T-helper 1 cell treated with Interleukin-12 subunit alpha and Interleukin-12 subunit beta and Interleukin-4 antibody, amounts not matched to agents 30 ng/mL and 1 ng/mL, for 36 hours (primary cell): Measurements from ENCODE around the gene COCH. TPM values are rescaled to one million over a fixed set of nuclear protein-coding genes. Genes with fewer than 3 reads are reported as not detected.

Experiments
- intact Hi-C: fragments of 100-400 bp; cut with micrococcal nuclease; formaldehyde crosslinking; loops from one replicate; pipeline ENCODE4 v1.15.1; 2024
- total RNA-seq: library from RNA; stranded (reverse); gene quantifications from 2 replicates; pipeline ENCODE4 v1.2.3, GENCODE V29; 2022

Gene COCH
- 0.20 and 0.51 TPM in 2 replicates for total RNA-seq

DNA sequence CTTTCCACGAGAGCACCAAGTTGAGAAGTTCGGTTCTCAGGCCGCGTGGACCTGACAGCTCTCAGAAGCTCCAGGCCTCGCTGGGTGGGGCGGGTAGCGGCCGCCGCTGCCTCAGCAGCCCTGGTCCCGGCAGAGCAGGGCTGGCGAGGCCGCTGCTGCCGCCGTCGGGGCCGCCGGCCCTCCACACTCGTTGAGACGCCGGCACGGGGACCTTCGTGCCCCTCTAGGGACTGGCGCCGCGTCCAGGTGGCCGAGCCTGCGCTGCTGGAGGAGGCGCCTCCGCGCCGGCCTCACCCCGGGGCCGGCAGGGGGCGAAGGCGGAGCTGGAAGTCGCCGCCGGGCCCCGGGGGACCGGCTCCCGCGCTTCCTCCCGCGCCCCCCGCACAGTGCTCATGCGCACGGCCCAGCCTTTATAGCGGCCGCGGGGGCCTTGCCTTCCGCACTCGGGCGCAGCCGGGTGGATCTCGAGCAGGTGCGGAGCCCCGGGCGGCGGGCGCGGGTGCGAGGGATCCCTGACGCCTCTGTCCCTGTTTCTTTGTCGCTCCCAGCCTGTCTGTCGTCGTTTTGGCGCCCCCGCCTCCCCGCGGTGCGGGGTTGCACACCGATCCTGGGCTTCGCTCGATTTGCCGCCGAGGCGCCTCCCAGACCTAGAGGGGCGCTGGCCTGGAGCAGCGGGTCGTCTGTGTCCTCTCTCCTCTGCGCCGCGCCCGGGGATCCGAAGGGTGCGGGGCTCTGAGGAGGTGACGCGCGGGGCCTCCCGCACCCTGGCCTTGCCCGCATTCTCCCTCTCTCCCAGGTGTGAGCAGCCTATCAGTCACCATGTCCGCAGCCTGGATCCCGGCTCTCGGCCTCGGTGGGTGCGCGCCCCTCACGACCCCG lies at the start of gene COCH:
Gene COCH (plus strand): TSS at position 440 of the 879 bp plus-strand sequence. CDS start 380 bp downstream, at position 820.
- intact Hi-C loops = no loop called here

- intact Hi-C loops = no loop called here
These were observed 48.3 kb upstream of the COCH start for GRCh38 chr14:30826070-30826469.

DNA sequence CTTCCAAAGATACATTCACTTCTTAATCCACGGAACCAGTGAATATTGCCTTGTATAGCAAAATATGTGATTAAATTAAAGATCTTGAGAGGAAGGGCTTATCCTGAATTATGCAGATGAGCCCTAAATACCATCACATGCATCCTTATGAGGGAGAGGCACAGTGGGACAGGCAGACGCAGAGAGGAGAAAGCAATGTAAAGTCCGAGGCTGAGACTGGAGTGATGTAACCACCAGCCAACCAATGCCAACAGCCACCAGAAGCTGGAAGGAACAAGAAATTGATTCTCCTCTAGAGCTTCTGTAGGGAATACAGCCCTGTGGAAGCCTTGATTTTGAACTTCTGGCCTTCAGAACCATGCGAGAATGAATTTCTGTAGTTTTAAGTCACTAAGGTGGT lies 44.5 kb upstream of the COCH start:
- intact Hi-C loops = no loop called here

DNA sequence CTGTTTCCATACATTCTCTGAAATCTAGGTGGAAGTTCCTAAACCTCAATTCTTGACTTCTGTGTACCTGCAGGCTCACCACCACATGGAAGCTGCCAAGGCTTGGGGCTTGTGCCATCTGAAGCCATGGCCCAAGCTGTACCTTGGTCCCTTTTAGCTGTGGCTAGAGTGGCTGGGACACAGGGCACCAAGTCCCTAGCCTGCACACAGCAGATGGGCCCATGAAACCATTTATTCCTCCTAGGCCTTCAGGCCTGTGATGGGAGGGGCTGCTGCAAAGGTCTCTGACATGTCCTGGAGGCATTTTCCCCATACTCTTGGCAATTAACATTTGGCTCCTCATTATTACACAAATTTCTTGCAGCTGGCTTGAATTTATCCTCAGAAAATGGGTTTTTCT lies 40.0 kb upstream of the COCH start:
- intact Hi-C loops = no loop called here

- intact Hi-C loops = no loop called here
These were observed 36.0 kb upstream of the COCH start for GRCh38 chr14:30838351-30838750.

GRCh38 chr14:30840086-30840779 lies 34.1 kb upstream of the COCH start:
- intact Hi-C loops = loop anchor here (10.0 kb wide), 1 partner anchor 355 kb away; no protein-coding TSS in a partner anchor

- intact Hi-C loops = loop anchor here (10.0 kb wide), 1 partner anchor 358 kb away; no protein-coding TSS in a partner anchor
These were observed 31.9 kb upstream of the COCH start for GRCh38 chr14:30842431-30842830.

- intact Hi-C loops = loop anchor here (10.0 kb wide), 1 partner anchor 364 kb away; no protein-coding TSS in a partner anchor
These were observed 25.7 kb upstream of the COCH start for GRCh38 chr14:30848449-30849240.

- intact Hi-C loops = loop anchor here (10.0 kb wide), 1 partner anchor 365 kb away; no protein-coding TSS in a partner anchor
These were observed 25.0 kb upstream of the COCH start for GRCh38 chr14:30849354-30849753.

GRCh38 chr14:30849983-30850382 lies 24.4 kb upstream of the COCH start:
- intact Hi-C loops = loop anchor here (10.0 kb wide), 1 partner anchor 365 kb away; no protein-coding TSS in a partner anchor

DNA sequence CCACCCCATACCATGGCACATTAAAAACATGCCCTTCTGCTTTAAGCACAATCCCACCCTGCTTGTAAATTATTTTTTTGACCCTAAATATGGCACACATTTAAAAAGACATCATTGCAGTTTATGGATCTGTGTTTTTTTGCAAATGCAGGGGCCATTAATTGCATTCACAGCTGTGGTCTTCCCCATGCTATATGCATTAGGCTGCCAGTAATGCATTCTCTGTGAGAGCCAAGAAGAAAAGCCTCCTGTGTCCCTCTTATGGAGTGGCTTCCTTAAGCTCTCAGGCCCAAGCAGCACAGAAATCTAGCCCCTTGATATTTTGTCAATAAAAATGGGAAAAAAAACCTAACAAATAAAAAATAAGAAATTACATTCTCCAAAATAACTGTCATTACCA lies 20.4 kb upstream of the COCH start:
- intact Hi-C loops = no loop called here

DNA sequence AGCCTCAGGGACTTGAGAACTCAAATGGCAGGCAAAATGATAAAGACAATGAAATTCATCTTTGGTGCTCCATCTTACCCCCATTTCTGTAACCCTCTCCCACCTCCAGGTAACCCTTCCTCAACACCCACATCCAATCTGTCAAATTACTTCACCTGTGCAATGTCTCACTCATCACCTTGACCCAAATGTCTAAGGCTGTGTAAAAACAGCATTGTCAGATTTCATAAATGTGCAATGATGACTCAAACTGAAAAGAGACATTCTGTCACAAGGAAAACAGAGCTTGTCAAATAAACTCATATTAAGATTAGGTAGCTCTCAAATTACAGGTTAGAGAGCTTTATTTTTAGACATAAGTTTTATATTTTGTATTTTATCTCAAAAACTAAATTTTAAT lies 19.9 kb upstream of the COCH start:
- intact Hi-C loops = no loop called here

DNA sequence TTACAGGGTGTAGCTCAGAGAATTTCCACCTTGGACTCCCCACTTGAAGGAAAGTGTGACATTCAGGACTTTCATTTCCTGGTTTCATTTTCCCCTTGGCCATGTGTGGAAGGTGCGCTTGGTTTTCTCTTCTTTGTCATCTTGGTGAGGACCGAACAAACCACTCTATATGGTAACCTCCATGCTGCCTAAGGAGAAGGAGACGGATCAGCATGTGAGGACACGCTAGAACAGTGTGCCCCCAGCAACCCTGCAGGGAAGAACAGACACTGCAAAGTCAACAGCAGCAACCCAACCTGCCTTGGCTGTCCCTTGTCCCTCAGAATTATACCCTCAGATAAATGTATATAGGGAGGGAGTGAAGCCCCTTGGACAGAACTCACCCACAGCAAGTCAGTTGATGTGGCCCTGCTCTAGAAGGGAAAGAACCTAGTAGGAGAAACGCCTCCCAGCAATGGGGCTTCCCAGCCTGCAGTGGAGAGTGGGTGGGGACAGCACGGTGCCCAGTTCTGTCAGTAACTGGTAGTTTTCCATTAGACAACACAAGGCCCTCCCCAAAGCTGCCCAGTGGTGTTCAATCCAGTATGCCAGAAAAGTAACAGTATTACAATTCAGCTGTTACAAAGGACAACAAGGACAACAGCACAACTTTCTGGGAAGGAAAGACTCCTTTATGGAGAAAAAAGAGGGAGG lies 18.9 kb upstream of the COCH start:
- intact Hi-C loops = no loop called here

- intact Hi-C loops = no loop called here
These were observed 13.2 kb upstream of the COCH start for GRCh38 chr14:30861200-30861599.

GRCh38 chr14:30864934-30865333 lies 9.4 kb upstream of the COCH start:
- intact Hi-C loops = no loop called here

GRCh38 chr14:30868736-30869135 lies 5.6 kb upstream of the COCH start:
- intact Hi-C loops = no loop called here

- intact Hi-C loops = no loop called here
These were observed 4.7 kb upstream of the COCH start for GRCh38 chr14:30869551-30870155.

DNA sequence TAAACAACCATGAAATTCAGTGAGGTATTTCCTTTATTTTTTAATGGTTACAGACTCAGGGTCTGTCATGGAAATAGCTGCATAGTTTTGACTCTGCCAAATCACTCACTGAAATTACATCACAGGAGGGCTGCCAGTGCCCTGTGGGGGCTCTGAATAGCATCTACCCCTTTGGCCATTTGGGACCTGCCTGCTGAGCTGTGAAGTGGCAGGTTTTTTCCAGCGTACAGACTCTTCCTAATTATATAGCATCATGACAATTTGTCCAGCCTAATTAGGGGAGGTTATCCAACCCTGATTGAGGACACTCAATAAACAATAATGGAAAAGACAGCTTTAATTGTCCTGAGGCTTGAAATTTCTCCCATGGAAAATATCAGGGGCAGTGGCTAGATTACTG lies 1.8 kb upstream of the COCH start:
- intact Hi-C loops = no loop called here

GRCh38 chr14:30873308-30874119 lies 845 bp upstream of the COCH start:
- intact Hi-C loops = no loop called here
